Measurements from ENCODE around the gene MAGEA4. TPM values are rescaled to one million over a fixed set of nuclear protein-coding genes. Genes with fewer than 3 reads are reported as not detected.
"Not testable (repeated sequence)": the region's sequence is repeated elsewhere in the genome, so short reads cannot be mapped to it uniquely, and the experiment has no call there.

MAGEA4 gene, protein sequence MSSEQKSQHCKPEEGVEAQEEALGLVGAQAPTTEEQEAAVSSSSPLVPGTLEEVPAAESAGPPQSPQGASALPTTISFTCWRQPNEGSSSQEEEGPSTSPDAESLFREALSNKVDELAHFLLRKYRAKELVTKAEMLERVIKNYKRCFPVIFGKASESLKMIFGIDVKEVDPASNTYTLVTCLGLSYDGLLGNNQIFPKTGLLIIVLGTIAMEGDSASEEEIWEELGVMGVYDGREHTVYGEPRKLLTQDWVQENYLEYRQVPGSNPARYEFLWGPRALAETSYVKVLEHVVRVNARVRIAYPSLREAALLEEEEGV
- not detected for total RNA-seq

DNA sequence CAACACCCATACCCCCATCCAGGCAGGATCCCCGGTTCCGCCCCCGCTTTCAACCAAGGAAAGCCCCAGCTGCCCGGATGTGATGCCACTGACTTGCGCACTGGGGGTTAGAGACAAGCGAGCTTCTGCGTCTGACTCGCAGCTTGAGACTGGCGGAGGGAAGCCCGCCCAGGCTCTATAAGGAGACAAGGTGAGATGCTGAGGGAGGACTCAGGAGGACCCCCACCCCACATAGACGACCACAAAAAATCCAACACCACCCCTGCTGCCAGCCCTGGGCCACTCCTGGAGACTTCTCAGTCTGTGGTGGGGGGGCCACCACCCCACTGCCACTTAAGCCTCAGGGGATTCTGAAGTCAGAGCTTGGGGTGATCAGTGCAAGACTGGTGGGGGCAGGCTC, at the start of gene MAGEA4:
TSS of gene MAGEA4 (plus strand) at position 110 of the 400 bp plus-strand sequence. CDS start 10,776 bp downstream, outside the sequence.
- DNase-seq, result no peak

DNA sequence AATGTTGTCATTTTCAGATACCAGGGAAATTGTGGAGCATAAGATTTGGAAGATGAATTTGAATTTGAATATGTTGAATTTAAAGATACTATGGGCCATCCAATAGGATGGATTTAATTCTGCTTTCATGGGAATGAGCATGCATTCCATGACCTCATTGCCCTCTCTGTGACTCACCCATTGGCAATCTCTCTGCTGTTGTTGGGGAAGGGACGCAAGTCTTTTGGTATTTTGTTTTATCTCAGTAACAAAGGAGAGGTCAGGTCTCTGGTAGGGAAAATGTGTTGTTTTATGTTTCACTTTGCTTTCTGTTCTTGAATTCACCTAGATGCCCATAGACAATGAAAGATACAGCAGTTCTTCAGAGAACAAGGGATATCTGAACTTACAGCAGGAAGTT, 42.1 kb upstream of the MAGEA4 start:
- no peak for DNase-seq

DNA sequence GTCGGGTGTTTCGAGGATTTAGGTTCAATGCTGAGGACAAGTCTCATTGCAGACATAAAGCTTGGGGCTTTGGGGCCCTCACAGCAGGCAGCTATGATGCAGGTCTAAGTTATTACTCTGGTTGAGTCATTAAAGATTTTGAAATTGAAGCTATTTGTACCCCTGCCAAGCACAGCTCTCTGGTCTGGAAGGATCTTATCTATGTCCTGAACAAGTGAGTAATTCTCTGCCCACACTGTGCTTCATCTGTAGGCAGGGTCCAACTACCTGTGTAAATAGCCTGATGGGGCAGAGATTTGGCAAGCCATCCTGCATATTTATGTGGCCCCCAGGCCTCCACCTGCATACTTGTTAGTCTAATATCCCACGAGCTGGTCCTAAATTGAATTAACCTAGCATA, 41.4 kb upstream of the MAGEA4 start:
- DNase-seq, result no peak

DNA sequence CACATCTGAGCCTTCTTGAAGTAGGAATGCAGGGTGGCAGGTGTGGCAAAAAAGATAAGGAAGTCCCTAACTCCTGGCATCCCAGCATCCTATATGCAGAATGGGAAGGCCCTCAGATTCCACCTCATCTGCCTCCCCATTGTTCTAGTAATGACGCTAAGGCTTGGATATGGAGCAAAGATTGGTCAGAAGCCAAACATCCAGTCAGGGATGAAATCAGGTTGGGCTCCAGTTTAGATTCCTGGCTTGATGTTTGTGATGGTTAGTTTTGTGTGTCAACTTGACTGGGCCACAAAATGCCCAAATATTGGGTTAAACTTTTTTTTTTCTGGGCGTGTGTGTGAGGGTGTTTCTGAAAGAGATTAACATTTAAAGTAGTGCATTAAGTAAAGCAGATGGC, 39.6 kb upstream of the MAGEA4 start:
- DNase-seq, result no peak

DNA sequence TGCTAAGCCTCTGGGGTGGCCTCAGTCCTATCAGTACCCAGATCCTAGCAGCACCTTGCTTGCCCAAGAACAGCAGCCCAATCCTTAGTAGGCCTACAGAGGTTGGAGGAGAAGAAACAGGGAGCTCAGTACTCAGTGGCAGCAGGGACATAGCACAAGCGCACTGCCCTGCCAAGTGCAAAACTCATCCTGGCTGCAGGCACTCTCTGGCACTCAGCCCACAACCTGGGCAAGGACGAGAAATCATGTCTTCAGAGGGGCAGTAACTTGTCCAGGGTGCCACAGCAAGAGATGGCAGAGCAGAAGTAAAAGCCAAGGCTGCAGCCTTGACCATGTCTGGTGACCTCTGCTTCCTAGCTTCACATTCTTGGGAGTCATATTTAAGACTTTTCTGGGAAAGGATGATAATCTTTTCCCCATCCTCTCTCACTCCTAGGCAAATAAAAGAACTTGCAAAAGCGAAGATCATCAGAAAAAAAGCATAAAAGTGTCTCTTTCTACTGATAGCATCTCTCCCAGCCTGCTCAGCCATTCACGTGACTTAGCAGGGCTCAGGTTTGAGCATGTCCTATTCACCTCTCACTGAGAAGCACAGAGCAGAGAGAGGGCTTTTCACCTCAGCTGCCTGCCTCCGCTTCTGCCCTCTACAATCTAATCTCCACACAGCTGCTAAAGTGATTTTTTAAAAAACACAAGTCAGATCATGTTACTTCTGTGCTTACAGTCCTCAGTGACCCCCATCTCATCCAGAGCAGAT, 37.2 kb upstream of the MAGEA4 start:
- DNase-seq, result no peak

DNA sequence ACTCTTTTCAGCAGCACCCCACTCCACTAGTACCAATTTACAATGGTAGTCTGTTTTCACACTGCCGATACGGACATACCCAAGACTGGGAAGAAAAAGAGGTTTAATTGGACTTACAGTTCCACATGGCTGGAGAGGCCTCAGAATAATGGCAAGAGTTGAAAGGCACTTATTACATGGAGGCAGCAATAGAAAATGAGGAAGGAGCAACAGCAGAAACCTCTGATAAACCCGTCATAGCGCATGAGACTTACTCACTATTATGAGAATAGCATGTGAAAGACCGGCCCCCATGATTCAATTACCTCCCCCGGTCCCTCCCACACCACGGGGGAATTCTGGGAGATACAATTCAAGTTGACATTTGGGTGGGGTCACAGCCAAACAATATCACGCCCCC, 34.1 kb upstream of the MAGEA4 start:
- no peak for DNase-seq

DNA sequence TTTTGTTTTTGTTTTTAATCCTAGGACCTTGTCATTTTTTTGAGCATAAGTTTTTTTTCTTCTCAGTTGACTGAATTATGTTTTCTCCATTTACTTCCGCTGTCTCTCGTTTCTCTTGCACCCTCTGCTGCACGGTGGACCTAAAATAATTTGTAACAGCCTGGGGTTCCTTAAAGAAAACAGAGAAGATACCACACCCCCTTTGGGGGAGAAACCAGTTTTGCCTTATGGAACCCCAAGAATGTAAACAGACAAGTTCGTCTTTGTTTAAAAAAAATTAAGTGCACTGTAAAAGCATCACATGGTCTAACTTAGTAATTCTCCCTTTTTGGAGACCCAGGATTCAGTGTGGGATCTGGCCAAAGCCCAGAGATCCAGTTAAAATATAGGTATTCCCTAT, 32.8 kb upstream of the MAGEA4 start:
- no peak for DNase-seq

DNA sequence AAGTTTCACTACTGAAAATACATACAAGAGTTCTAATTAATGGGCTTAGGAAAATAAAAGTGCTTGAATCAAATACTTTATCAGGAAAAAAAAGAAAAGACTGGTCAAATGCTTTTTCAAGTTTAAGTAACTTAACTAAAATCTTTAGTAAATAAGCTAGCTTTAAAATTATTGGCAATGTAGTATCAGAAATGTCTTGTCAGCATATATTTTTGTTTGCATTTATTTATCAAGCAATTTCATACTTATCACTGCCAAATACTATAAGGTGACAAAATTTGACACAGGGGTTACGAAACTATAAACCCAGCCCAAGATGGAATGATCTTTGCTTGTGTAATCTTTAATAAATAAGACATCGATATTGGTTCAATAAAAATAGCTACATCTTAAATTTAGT, 31.8 kb upstream of the MAGEA4 start:
- DNase-seq, result no peak

DNA sequence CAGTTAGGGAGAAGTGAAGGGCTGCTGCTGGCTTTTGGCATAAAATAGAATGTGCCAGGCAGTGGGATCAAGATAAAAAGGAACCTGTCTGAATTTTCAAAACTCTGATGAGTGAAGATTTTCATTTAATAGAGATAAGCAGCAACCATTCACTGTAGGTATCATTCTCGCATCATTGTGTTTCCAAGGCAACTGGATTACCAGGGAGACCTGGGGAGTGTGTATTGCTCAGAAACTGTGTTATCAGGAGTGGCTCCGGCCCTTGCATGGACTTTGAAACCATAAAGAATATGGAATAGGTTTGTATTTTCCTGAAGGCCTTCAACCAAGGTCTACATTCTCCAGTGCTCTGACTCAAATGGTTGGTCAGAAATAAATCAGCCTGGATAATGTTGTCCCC, 23.3 kb upstream of the MAGEA4 start:
- no peak for DNase-seq

DNA sequence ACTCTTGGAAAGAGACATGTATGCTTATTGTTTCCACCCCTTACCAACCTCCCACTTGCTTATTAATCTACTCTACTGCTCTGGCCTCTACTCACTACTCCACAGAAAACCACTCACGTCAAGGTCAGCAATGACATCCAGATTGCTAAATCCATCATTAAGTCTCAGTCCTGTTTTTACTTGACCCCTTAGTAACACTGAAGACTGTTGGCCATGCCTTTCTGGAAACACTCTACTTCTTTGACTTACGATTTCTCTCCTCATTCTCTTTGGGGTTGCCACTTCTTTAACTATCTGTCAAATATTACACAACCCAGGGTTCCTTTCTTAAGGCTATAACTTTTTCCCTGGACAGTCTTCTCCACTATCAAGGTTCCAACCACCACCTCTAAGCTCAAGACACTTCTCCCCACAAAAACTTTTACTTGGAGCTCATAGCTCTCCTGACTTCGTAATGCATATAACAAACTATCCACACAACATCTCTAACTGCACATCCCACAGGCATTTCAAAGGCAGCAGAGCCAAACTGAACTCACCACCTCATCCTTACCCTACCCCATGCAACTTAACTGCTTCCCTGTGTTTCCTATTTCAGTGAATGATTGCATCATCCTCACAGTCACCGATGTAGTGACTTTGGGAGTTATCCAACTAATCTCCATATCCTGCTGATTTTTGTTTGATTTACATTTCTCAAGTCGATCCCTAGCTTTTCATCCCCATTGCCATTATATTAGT, 15.8 kb upstream of the MAGEA4 start:
- DNase-seq, result no peak

DNA sequence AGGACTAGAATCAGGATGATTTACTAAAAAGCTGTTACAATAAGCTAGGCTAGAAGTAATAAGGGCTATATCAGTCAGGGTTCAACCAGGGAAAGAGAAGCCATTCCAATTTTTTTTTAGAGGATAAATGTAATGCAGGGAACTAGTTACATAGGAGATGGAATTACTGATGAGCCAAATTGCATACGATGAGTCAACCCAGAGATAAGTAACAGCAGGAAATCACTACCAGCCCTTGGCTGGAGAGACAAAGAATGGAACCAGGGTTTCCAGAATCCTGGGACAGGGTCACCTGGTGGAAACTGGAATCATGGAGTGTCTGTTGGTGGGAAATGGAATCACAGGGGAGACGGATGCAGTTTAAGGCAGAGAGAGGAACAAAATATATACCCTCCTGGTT, 13.1 kb upstream of the MAGEA4 start:
- DNase-seq, result no peak

DNA sequence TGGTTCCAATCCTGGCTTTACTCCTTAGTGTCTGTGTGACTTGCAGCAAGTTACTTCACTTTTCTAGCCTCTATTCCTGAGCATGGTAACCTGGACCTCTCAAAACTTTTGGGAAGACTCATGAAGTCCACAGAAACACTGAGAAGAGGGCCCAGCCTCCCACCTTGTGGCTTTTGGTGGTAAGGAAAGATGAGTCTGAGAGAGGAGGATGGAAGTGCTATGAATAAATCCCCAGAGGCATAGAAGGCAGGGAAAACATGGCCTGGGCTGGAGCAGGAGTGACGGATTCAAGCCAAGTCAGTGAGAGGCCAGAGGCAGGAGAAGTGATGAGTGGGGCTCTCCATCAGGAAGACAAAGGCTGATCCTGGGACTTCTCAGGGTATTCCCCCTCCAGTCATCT, 10.9 kb upstream of the MAGEA4 start:
- no peak for DNase-seq

DNA sequence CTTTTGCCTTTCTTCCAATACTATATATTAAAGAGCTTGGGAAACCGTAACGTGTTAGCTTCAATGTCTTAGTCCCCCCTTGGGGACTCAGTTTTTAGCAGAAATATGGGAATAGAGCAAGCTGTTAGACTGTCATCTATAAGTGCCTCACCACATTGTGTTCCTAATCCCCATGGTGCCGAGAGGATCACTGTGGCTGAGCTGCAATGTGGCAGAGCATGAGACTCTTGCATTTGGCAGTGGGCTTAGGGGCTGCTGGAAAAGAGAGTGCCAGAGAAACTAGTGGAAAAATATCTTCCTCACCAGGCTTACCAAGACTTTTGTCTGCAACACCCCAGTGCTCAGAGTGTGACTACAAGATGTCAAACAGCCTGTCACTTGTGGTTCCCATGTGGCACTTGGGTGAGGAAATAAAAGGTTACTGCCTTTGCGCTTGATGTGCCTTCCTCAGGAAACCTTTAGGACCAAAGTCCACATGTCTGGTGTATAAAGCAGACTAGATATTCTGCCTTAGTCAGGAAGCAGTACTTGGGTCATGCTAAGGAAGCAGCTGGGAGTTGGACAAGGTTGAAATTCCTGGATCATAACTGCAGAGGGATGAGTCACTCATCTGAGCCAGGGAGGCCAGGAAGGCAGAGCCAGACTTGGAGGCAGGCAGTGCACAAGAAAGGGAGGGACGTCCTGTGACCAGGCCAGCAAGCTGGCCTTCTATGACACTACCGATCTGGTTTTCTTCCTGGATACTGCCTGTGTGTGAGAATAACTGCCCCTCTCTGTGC, 9.7 kb upstream of the MAGEA4 start:
- no peak for DNase-seq

DNA sequence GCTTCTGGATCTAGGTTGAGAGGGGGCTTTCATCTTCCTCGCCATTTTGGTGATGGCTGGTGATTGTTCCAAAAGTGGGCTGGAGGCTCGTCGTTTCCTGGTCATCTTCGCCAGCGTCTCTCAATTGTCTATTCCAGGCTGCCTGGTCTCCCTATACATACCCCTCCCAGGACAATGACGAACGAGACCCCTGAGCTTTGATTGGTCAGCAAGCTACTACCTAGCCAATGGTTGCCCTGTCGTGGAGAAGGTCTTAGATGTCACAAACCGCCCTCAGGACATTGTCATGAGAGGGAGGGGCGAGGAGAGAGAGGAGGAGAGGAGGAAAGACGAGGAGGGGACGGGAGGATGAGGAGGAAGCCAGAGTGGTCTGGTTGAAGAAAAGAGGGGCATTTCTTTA, 7.7 kb upstream of the MAGEA4 start:
- no peak for DNase-seq

DNA sequence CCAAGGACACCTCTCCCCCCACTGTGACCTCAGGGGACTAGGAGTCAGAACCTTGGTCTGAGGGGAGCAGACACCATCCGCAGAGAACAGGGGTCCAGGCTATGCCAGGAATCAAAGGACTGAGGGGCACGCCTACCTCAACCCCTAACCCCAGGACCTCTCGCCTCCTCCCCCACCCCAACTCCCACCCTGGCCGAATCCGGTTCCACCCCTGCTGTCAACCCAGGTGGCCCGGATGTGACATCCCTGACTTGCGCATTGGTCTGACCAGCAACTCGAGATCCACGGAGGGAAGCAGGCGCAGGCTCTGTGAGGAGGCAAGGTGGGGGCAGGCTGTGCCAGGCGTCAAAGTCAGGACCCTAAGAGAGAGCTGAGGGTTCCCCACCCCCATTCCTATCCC, 468 bp upstream of the MAGEA4 start:
- DNase-seq, result no peak

DNA sequence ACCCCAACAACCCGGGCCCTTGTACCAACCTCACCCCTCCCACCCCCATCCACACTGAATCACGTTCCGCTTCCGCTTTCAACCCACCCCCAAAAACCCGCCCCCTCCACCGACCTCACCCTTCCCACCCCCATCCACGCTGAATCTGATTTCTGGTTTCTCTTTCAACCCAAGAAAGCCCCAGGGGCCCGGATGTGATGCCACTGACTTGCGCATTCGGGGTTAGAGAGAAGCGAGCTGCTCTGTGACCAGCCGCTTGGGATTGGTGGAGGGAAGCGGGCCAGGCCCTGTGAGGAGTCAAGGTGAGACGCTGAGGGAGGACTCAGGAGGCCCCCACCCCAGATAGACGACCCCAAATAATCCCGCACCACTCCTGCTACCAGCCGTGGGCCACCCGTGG, 6.0 kb downstream of the MAGEA4 start:
- not testable (repeated sequence) for DNase-seq

DNA sequence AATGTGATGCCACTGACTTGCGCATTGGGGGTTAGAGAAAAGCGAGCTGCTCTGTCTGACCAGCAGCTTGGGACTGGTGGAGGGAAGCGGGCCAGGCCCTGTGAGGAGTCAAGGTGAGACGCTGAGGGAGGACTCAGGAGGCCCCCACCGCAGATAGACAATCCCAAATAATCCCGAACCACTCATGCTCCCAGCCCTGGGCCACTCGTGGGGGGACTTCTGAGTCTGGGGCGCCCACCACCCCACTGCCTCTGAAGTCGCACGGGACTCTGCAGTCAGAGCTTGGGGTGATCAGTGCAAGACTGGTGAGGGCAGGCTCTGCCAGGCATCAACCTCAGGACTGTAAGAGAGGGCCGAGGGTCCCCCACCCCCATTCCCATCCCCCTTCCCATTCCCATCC, 6.9 kb downstream of the MAGEA4 start:
- no peak for DNase-seq

DNA sequence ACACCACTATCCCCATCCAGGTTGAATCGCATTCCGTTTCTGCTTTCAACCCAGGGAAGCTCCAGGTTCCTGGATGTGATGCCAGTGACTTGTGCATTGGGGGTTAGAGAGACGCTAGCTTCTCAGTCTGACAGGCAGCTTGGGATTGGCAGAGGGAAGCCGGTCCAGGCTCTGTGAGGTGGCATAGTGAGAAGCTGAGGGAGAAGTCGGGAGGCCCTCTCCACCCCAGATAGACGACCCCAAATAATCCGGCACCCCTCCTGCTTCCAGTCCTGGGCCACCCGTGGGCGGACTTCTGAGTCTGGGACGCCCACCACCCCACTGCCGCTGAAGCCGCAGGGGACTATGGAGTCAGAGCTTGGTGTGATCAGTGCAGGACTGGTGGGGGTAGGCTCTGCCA, 7.4 kb downstream of the MAGEA4 start:
- no peak for DNase-seq

DNA sequence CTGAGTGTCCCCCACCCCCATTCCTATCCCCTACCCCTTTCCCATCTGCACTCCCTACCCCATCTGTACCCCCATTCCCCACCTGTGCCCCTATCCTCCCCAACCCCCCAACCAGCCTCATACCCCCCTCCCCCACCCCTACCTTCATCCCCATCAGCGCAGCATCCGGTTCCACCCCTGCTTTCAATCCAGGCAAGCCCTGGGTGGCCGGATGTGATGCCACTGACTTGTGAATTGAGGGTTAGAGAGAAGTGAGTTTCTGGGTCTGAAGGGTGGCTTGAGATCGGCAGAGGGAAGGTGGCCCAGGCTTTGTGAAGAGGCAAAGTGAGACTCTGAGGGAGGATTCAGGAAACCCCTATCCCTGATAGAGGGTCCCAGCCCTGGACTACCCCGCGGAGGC, 7.8 kb downstream of the MAGEA4 start:
- no peak for DNase-seq

DNA sequence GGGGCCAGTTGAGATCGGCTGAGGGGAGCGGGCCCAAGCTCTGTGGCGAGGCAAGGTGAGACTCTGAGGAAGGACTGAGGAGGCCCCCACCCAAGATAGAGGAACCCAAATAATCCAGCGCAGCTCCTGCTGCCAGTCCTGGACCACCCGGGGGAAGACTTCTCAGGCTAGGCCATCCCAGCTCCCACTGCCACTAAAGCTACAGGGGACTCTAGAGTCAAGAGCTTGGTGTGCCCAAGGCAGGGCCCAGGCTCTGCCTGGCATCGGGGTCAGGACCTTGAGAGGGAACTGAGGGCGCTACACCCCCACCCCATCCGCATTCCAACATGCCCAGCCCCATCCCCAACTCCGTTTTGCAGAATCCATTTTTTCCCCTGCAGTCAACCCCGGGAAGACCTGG, 8.6 kb downstream of the MAGEA4 start:
- no peak for DNase-seq

DNA sequence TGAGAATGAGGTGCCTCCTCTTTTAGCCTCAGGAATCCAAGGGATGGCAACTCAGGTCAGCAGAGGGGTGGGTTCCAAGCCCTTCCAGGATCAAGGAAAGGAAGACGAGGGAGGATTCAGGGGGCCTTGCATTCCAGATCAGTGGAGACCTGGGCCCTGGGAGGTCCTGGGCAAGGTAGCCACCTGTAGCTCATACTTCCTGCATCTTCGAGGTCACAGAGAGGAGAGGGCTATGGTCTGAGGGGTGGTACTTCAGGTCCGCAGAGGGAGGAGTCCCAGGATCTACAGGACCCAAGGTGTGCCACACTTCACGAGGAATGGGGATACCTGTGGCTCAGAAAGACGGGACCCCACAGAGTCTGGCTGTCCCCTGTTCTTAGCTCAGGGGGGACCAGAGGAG, 9.2 kb downstream of the MAGEA4 start:
- DNase-seq, result no peak

DNA sequence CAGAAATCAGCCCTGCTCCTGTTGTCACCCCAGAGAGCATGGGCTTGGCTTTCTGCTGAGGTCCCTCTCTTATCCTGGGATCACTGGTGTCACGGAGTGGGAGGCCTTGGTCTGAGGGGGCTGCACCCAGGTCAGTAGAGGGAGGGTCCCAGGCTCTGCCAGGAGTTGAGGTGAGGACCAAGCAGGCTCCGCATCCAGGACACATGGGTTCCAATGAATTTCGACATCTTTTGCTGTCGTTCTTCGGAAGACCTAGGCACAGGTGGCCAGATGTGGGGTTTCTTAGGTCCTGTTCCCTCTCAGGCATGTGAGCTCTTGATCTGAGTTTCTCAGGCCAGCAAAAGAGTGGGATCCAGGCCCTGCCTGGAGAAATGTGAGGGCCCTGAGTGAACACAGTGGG, 10.0 kb downstream of the MAGEA4 start:
- no peak for DNase-seq

DNA sequence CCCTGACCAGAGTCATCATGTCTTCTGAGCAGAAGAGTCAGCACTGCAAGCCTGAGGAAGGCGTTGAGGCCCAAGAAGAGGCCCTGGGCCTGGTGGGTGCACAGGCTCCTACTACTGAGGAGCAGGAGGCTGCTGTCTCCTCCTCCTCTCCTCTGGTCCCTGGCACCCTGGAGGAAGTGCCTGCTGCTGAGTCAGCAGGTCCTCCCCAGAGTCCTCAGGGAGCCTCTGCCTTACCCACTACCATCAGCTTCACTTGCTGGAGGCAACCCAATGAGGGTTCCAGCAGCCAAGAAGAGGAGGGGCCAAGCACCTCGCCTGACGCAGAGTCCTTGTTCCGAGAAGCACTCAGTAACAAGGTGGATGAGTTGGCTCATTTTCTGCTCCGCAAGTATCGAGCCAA, 11.0 kb downstream of the MAGEA4 start:
- DNase-seq, result no peak
